Erythroblast (primary cell): Measurements from ENCODE around the gene FUT3.

Experiments used
- GATA1 ChIP-seq: IDR thresholded peaks from 2 replicates; pipeline ENCODE4 v1.6.1; 2011; ENCODE audit warnings: low read depth, mild to moderate bottlenecking, control low read depth, low read length, moderate library complexity
- POLR2A ChIP-seq: IDR thresholded peaks from 2 replicates; pipeline ENCODE4 v1.6.1; 2011; ENCODE audit warnings: mild to moderate bottlenecking, low read length

DNA sequence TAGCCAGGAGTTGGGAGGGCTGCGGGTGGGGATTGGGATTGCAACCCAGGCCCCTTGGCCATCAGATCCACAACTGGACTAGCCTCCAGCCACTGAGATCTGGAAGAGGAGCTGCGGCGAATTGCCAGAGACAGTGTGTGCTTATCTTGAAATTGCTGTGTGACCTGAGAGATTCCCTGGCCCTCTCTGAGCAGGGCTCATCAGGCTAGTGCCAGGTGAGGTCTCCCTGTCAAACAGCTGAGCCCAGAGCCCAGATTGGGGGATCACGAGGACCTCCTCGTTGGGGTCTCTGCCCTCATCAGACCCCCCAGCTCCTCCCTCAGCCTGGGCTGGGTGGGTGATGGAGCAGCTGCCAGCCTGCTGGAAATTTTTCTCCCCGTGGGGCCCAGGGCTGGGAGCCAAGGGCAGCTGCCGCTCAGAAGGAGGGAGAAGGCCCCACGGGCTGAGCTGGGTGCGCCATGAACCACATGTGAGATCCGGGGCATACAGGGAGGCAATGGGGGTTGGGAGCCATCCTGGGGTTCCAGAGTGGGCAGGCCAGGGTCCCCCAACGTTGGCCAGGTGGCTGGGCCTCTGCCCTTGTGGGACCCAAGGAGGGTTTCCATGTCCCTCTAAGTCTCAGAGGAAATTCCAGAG, 11.9 kb upstream of the FUT3 start:
- no peak for TF ChIP-seq POLR2A
- no peak for TF ChIP-seq GATA1
